HFFc6 (cell line): ENCODE measurements around the gene OLFML3. TPM values are rescaled to one million over a fixed set of nuclear protein-coding genes. Genes with fewer than 3 reads are reported as not detected.

Experiments
- DNase-seq: peaks from one replicate; pipeline ENCODE4 v3.0.0-alpha.2; 2018
- H3K27ac Mint-ChIP-seq: 2 replicates; pipeline ENCODE4 v1.8.0; 2020; ENCODE audit warnings: mild to moderate bottlenecking, mixed read lengths
- H3K27me3 Mint-ChIP-seq: 2 replicates; pipeline ENCODE4 v1.8.0; 2021; ENCODE audit warnings: mild to moderate bottlenecking, moderate library complexity, mixed read lengths; ENCODE audit not compliant: insufficient read depth
- H3K36me3 Mint-ChIP-seq: 2 replicates; pipeline ENCODE4 v1.8.0; 2021; ENCODE audit warnings: low read depth, mixed read lengths
- H3K4me1 Mint-ChIP-seq: 2 replicates; pipeline ENCODE4 v1.8.0; 2020; ENCODE audit warnings: low read depth, mixed read lengths
- H3K4me3 Mint-ChIP-seq: 2 replicates; pipeline ENCODE4 v1.8.0; 2020; ENCODE audit warnings: mild to moderate bottlenecking, moderate library complexity, mixed read lengths
- H3K9me3 Mint-ChIP-seq: 2 replicates; pipeline ENCODE4 v1.8.0; 2020; ENCODE audit warnings: mild to moderate bottlenecking, mixed read lengths
- CTCF ChIP-seq: fragments of 200-600 bp; sonication (generic); IDR thresholded peaks from 2 replicates; pipeline ENCODE4 v1.5.0; 2021; ENCODE audit warnings: antibody characterized with exemption, mild to moderate bottlenecking
- total RNA-seq, 6 experiments: library from RNA; stranded (reverse); fragmentation: NEBNext Ultra II Directional; extraction: Animal tissue kit (Norgen Biotek cat#: 25700); gene quantifications; 2 replicates in 1 of 6; 3 replicates in 5 of 6; pipeline ENCODE4 v1.2.3, GENCODE V29; 2021

OLFML3 gene
- total RNA-seq, 6 experiments from 2014 or later = 66.4 to 130 (median 123) TPM

- peak; percentile 52 for DNase-seq
Observed at GRCh38 chr1:114008480-114008941, 29.2 kb downstream of the OLFML3 start.

GRCh38 chr1:114008993-114009392 is 29.7 kb downstream of the OLFML3 start:
- H3K36me3 Mint-ChIP-seq = no peaks in the 10 kb centered on the region
- DNase-seq = no peak

More at GRCh38 chr1:114008480-114008941, 29.2 kb downstream of the OLFML3 start:
- peaks cover 10% of the 10 kb centered on the region for H3K27me3 Mint-ChIP-seq
- H3K9me3 Mint-ChIP-seq = no peaks in the 10 kb centered on the region
- H3K4me1 Mint-ChIP-seq = peaks cover 39% of the 10 kb centered on the region
- H3K4me3 Mint-ChIP-seq = no peak overlapping the region
- TF ChIP-seq CTCF = no peak
- H3K27ac Mint-ChIP-seq = no peak overlapping the region
- no peaks in the 10 kb centered on the region for H3K36me3 Mint-ChIP-seq

DNA sequence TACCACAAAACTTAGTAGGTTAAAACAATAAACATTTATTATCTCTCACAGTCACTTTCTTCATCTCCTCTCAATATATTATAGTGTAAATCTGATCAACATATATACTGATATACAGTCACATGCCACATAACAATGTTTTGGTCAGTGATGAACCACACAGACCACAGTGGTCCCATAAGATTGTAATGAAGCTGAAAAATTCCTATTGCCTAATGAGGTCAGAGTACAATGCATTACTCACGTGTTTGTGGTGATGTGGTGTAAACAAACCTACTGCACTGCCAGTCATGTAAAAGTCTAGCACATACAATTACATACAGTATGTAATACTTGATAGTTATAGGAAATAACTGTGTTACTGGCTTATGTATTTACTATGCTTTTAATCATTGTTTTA is 30.1 kb downstream of the OLFML3 start:
- H3K36me3 Mint-ChIP-seq = no peaks in the 10 kb centered on the region

More at GRCh38 chr1:114008993-114009392, 29.7 kb downstream of the OLFML3 start:
- Mint-ChIP-seq H3K4me1 (peaks cover 38% of the 10 kb centered on the region), H3K27ac (no peak overlapping the region), H3K9me3 (no peaks in the 10 kb centered on the region), H3K27me3 (peaks cover 8% of the 10 kb centered on the region), H3K4me3 (no peak overlapping the region)
- TF ChIP-seq CTCF = no peak

DNA sequence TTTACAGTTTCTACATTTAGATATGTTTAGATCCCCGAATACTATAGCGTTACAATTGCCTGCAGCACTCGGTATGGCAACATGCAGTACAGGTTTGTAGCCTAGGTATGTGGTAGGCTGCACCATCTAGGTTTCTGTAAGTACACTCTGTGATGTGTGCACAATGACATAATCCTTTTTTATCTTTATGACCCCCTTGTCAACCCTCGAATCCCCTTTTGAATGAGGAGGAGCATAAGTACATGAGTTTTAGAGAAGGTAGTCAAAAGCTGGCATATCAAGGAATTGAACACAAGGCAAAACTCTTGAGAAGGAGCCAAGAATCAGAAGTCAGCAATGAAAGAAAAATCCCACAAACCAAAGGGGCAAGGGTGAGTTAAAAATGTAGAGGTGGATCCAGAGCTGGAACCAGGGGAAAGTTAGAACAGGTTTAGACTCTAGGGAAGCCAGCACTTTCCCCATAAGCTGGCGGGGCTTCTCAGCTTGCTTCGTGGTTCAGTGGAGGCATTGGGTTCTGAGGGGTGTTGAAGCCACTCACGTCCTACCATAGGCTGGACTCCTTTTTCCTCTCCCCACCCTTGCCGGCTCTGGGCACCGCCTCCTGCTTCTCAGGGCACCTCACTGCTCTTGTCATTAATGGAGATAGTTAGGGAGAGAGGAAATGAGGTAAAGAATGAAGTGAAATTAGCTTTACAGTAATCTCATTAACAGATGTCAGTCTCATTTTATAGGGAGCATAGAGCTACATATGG is 31.3 kb downstream of the OLFML3 start:
- H3K27ac Mint-ChIP-seq = no peak overlapping the region
- TF ChIP-seq CTCF = no peak
- peaks cover 53% of the 10 kb centered on the region for H3K4me1 Mint-ChIP-seq
- no peaks in the 10 kb centered on the region for H3K36me3 Mint-ChIP-seq
- no peaks in the 10 kb centered on the region for H3K9me3 Mint-ChIP-seq
- no peak for DNase-seq
- H3K27me3 Mint-ChIP-seq = peaks cover 6% of the 10 kb centered on the region
- no peak overlapping the region for H3K4me3 Mint-ChIP-seq

More for the DNA sequence above, 30.1 kb downstream of the OLFML3 start:
- Mint-ChIP-seq H3K4me1 (peaks cover 42% of the 10 kb centered on the region), H3K4me3 (no peak overlapping the region), H3K27ac (no peak overlapping the region), H3K27me3 (peaks cover 7% of the 10 kb centered on the region), H3K9me3 (no peaks in the 10 kb centered on the region)
- DNase-seq = peak; percentile 66
- no peak for TF ChIP-seq CTCF

DNA sequence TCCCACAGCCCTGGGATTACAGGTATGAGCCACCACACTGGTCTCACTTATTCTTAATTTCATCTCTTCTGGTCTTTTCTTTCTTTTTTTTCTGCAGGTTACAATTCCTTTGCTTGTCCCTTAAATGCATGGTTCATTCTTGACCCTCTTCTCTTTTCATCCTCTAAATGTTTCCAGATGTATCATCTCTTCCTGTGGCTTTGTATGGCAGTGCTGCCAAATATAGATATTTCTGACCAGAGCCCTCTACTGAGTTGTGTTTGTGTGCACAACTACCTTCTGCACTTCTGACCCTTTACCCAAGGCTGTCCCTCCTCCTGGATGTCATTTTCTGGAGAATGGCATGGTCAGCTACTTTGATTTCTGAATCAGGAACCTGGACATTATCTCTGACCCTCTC is 32.5 kb downstream of the OLFML3 start:
- DNase-seq = no peak
- H3K36me3 Mint-ChIP-seq = no peaks in the 10 kb centered on the region
- H3K4me3 Mint-ChIP-seq = no peak overlapping the region; the same call in 1 of the 2 replicates
- no peak overlapping the region for H3K27ac Mint-ChIP-seq
- H3K27me3 Mint-ChIP-seq = peaks cover 3% of the 10 kb centered on the region
- no peak for TF ChIP-seq CTCF
- H3K4me1 Mint-ChIP-seq = peaks cover 53% of the 10 kb centered on the region
- H3K9me3 Mint-ChIP-seq = no peaks in the 10 kb centered on the region
